AG04449 (cell line): Measurements from ENCODE around the gene ERBB4.

Source experiments
- CTCF ChIA-PET: fragments of 350-600 bp; formaldehyde crosslinking; extraction: SDS; loops from one replicate; lab custom pipeline; 2021; ENCODE audit warnings: antibody characterized with exemption; lab: Yijun Ruan, JAX
- POLR2A ChIA-PET: fragments of 400-600, 350-600 bp; formaldehyde crosslinking; extraction: SDS; loops from one replicate; lab custom pipeline; 2020; ENCODE audit warnings: antibody characterized with exemption, inconsistent platforms; lab: Yijun Ruan, JAX
- DNase-seq: peaks from one replicate; pipeline ENCODE4 v3.0.0-alpha.2; 2010; ENCODE audit warnings: low read depth, low spot score
- H3K4me3 ChIP-seq: 2 replicates; pipeline ENCODE4 v1.5.1; 2011; ENCODE audit warnings: low read depth, mild to moderate bottlenecking, control low read depth, low read length
- CTCF ChIP-seq: IDR thresholded peaks from one replicate; pipeline ENCODE4 v1.5.1; 2011; ENCODE audit warnings: mild to moderate bottlenecking, moderate library complexity, low read length, control low read depth, inconsistent platforms; ENCODE audit not compliant: insufficient read depth; ENCODE audit errors: missing control alignments

Gene ERBB4

DNA sequence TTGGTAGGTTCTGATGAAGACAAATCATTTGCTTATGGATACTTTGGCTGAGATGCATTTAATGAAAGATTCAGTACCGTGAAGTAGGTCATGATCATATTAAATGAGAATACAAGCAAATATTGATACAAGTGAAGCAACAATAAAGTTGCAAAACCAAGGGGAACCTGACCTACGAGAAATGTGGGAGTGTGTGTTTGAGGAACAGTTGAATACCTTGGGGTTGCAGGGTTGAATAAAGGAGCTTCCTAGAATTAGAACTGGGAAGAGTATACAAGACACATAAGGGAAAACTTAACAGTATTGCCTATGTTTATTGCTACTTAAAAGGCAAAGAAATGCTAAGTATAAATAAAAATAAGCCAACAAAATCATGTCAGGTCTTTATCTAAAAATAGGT, 702.9 kb downstream of the ERBB4 start:
- no peak for TF ChIP-seq CTCF
- DNase-seq = no peak
- H3K4me3 ChIP-seq = no peak overlapping the region
- POLR2A ChIA-PET = no interaction called here
- CTCF ChIA-PET = no interaction called here

DNA sequence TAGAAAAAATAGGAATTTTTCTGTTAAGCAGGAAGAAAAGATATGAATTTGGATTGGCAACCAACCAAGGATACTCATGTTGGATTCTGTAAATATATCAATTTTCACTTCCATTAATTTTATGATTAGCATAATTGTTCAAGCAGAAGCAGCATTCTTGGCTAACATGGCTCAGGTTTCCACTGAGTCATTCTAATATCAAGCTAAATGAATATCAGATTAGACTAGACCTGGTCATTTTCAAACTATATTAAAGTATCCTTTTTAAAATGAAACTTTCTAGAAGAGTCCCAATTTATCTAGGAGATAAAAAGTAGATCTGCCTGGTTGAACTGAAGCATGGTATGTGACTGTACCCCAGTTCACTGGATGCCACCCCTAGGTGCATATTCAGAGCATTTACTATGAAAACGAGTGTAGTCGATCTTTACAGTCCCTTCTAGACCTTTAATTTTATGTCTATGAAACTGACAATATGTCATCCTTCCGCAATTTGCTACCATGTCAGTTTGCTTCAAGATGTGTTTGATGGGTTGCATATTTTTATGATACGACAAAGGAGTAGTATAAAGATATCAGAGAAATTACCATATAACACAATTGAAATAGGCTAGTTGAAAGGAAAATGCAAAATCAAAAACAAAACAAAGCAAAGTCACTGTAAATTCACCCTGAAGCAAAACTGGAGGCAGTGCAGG, 704.9 kb downstream of the ERBB4 start:
- H3K4me3 ChIP-seq = no peak overlapping the region
- CTCF ChIA-PET = no interaction called here
- POLR2A ChIA-PET = no interaction called here
- no peak for TF ChIP-seq CTCF
- no peak for DNase-seq

DNA sequence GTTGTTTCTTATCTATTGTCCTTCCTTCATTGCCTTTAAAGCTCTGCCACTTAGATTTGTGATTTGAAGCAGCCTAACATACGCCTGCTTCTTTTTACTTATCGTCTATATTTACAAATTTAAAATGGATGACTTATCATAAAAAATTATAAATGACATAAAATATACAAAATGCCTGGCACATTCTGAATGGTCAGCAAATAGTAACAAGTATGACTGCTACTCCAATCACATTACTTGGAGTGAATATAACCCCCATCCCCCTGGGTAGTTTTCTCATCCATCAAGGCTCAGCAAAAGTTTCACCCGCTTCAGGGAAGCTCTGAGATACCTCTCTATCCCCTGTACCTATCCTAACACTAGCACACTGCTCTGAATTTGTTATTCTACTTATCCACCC, 708.9 kb downstream of the ERBB4 start:
- ChIA-PET POLR2A (no interaction called here), CTCF (no interaction called here)
- no peak for TF ChIP-seq CTCF

GRCh38 chr2:211823886-211824479, 714.6 kb downstream of the ERBB4 start:
- POLR2A ChIA-PET = no interaction called here
- CTCF ChIA-PET = no interaction called here
- no peak for TF ChIP-seq CTCF
- no peak for DNase-seq
- no peak overlapping the region for H3K4me3 ChIP-seq

More for the DNA sequence above, 708.9 kb downstream of the ERBB4 start:
- no peak overlapping the region for H3K4me3 ChIP-seq
- no peak for DNase-seq

DNA sequence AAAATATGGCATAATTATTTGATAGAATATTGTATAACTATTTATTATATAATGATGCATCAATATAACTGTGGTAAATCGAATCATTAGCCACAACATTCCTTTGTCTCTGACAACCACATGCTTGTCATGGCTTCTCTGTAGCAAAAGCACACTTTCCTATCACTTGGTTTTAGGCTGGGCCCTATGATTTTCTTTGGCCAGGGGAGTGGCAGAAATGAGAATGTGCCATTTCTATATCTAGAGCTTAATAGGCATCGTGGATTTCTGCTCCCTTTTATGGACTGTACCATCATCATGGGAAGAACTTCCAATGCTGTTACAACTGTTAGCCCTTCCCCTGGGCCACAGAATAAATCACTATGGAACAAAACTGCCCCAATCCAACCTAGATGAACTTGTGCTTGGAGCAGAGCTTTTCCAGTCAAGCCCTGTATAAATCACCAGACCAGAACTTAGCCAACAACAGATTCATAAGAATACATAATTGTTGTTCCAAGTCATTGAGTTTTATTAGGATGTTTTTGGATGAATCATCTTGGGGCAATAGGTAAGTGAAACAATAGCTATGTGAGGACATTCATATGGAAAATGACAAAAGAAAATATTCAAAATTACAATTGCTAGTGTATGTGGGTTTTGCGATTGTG, 715.8 kb downstream of the ERBB4 start:
- no peak for DNase-seq
- ChIA-PET CTCF (no interaction called here), POLR2A (no interaction called here)
- H3K4me3 ChIP-seq = no peak overlapping the region
- no peak for TF ChIP-seq CTCF

DNA sequence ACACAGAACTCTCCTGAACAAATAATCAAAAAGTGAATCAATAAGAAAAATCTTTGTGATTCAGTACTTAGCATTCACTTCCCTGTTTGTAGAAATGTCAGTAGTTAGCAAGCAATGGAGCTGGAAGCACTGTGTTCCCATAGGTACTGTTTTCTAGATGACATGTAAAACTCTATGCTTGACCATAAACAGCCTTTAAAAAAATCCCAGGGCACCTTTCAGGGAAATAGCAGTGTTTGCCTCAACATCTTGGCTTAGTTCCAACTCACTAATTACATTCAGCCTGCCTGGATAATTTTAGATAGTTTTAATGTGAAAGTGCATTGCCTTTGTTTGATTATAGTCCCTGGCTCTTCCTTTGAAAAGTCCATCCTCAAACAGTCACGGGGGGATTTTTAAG, 721.8 kb downstream of the ERBB4 start:
- DNase-seq = no peak

More for the DNA sequence above, 721.8 kb downstream of the ERBB4 start:
- no peak overlapping the region for H3K4me3 ChIP-seq
- ChIA-PET CTCF (no interaction called here), POLR2A (no interaction called here)
- no peak for TF ChIP-seq CTCF
